HG03565 (cell line): ENCODE results near the gene SAMD11.

Experiments used
- ATAC-seq: cut with Tn5 transposase; IDR thresholded peaks from one replicate; pipeline ENCODE4 v1.9.1; 2021; ENCODE audit warnings: mild to moderate bottlenecking, moderate library complexity; ENCODE audit not compliant: unreplicated experiment

SAMD11 gene

DNA sequence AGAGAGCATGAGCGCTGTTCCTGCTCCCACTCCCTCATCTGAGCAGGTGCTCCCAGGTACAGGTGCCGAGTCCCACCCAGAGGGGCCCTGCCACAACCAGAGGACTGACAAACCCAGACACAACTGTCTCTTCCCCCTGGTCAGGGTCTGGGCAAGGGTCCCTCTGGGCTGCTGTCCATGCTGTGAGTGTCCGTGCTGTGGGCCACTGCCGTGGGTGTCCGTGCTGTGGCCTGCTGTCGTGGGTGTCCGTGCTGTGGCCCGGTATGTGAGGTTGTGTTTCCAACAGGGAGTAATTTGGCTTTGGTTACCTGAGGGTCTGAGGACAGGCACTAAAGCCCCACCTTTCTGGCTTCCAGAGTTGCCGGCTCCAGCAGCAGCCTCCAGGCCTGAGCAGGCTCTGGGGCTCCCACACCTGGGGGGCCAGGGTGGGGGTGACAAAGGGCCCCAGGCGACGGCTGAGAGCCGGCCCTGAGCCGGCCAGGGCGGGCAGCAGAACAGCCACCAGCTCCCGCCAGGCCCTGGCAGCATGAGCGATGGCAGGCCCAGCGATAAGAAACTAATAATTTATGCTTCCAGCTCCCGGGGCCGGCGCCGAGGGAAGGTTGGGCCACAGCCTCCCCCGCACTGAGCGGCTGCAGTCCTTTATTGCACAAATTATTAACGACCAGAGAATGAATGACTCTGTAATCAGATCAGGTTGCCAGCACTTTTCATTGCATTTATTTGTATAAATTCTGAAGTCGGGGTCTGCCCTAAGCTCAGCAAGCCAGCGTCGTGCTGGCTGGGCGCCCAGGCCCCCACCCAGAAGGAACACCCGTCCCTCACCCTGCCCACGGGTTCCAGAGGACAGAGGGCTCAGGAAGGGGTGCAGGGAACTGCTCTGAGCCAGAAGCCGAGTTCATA is 7.3 kb upstream of the SAMD11 start:
- no peak for ATAC-seq

DNA sequence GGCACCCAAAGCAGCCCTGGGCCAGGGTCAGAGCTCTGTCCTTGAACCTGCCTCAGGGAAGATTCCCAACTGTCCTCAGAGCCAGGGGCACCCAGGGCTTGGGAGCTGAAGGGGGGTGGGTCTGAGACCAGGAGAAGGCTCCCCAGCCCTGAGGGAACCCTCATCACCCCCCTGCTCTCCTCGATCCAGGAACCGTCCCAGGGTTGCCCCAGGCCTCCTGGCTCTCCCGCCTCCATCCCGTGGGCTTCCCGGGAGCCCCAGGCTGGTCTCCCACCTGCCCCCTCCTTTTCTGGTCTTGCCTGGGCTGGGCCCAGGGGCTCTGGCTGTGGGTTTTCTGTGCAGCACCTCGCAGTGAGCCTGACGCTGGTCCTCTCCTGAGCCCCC is 6.7 kb upstream of the SAMD11 start:
- ATAC-seq: no peak

GRCh38 chr1:917466-918091 is 6.1 kb upstream of the SAMD11 start:
- no peak for ATAC-seq

DNA sequence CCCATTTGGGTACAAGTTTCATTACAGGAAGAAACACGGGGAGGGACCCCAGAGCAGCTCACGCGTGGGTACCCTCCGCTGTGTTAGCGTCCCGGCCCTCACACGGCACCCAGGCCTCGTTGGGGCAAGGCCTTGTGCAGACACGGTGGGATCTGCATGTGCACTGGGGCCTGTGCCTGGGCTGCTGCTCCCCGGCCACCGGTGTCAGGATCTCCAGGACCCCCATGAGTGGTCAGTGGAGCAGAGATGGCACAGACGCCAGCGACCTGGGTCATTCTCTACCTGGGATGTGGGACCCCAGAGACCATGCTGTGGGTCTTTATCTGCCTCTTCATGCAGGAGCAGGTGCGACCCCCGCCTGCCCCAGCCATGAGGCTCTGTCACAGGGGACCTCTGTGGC is 5.4 kb upstream of the SAMD11 start:
- ATAC-seq: no peak

- no peak for ATAC-seq
Observed at GRCh38 chr1:918843-919242, 4.9 kb upstream of the SAMD11 start.

- ATAC-seq: no peak
Observed at GRCh38 chr1:919271-919872, 4.4 kb upstream of the SAMD11 start.

DNA sequence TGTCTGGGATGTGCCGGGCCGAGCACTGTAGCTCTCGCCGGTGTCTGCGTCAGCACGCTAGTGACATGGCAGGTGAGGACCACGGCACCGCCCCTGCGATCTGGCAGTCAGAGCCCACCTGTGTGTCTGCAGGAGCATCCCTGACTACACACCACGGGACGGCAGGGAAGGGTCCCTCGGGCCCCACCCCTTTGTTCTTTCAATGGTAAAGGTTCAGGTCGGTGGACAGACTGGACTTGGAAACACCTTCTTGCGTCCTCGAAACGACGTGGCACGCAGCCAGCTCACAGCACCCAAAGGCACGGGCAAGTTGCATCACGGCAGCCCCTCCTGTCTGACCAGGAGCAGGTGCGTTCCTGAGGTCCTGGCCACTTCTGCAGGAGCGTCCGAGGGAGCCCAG is 3.7 kb upstream of the SAMD11 start:
- ATAC-seq: no peak

DNA sequence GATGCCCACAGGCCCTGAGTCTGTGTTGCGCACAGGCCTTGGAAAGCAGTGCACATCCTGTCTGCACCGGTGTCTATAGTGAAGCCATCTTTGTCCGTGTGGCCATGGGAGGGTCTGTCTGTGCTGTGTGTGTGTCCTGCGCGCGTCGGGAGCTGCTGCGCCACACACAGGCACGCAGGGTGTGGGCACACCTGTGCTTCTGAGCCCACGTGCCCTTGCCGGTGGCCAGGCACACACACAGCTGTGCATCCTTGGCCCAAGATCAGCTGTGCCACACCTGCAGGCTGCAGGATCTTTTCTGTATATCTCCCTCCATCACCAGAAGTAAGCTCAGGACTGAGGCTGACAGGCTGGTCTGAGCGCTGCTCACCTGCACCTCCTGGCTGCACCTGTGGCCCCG is 3.2 kb upstream of the SAMD11 start:
- ATAC-seq: no peak

- ATAC-seq: no peak
Observed at GRCh38 chr1:921011-921837, 2.5 kb upstream of the SAMD11 start.

DNA sequence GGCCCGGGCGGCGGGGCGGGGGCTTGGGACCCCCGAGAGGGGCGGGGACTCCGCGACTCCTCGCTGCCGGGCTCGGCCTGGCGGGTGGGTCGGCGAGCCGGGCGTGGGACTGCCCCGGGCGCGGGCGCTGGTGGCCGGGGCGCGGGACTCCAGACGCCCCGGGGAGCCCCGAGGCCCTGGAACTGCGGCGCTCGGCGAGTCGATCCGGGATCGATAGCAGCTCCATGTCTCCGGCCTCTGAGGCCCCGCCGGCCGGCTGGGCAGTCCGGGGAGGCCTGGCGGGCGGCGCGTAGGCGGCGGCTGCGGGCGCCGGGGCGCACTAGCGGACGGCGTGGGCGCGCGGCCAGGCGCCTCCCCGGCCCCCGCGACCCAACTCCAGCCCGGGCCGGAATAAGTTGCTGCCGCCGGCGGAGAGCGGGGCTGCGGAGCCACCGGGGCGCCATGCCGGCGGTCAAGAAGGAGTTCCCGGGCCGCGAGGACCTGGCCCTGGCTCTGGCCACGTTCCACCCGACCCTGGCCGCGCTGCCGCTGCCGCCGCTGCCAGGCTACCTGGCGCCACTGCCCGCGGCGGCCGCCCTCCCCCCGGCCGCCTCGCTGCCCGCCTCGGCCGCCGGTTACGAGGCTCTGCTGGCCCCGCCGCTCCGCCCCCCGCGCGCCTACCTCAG is 400 bp downstream of the SAMD11 start:
- no peak for ATAC-seq

GRCh38 chr1:924656-925560 is 1.2 kb downstream of the SAMD11 start:
- ATAC-seq: no peak

DNA sequence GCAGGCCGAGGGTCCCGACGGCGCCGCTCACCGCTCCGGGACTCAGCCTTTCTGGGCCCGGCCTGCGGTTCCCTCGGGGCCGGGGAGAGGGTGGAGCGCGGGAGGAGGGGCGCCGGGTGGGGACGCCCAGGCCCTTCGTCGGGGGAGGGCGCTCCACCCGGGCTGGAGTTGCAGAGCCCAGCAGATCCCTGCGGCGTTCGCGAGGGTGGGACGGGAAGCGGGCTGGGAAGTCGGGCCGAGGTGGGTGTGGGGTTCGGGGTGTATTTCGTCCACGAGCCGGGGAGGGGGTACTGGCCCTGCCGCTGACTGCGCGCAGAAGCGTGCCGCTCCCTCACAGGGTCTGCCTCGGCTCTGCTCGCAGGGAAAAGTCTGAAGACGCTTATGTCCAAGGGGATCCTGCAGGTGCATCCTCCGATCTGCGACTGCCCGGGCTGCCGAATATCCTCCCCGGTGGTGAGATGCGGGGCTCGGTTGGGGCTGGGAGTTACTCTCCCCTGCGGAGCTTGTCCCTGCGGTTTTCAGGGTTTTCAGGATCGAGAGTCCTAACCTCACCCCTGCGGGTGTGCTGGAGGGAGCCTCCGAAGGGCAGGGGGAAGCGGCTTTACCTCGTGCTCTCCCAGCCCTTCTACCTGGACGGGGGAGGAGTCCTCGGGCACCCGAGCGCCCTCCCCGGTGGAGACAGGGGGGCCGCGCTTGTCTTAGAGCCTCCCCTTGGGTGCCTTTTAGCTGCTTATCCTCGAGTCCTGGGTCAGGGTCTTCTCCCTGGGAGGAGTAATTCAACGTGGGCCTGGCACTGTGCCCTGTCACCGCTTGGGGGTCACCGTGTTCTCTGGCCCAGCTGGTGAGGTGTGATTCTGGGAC is 2.1 kb downstream of the SAMD11 start:
- ATAC-seq: no peak

- ATAC-seq: no peak
Observed at GRCh38 chr1:927234-927633, 3.5 kb downstream of the SAMD11 start.

DNA sequence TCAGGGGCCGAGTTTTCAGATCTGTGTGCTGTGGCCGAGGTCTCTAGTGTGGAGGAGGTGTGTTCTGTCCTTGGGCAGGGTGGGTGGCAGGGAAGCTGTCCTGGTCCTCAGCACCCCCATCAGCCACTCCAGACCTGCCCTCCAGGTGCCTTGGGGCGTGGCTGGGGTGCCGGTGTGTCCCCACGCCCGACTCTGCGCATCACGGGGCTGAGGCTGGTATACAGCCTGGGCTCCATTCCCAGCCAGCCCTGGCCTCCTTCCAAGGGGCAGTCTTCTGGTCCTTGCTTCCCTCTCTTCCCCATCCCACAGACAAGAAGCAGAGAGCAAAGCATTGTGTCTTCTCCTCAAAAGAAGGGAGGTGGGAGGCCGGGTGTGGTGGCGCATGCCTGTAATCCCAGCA is 4.0 kb downstream of the SAMD11 start:
- no peak for ATAC-seq

DNA sequence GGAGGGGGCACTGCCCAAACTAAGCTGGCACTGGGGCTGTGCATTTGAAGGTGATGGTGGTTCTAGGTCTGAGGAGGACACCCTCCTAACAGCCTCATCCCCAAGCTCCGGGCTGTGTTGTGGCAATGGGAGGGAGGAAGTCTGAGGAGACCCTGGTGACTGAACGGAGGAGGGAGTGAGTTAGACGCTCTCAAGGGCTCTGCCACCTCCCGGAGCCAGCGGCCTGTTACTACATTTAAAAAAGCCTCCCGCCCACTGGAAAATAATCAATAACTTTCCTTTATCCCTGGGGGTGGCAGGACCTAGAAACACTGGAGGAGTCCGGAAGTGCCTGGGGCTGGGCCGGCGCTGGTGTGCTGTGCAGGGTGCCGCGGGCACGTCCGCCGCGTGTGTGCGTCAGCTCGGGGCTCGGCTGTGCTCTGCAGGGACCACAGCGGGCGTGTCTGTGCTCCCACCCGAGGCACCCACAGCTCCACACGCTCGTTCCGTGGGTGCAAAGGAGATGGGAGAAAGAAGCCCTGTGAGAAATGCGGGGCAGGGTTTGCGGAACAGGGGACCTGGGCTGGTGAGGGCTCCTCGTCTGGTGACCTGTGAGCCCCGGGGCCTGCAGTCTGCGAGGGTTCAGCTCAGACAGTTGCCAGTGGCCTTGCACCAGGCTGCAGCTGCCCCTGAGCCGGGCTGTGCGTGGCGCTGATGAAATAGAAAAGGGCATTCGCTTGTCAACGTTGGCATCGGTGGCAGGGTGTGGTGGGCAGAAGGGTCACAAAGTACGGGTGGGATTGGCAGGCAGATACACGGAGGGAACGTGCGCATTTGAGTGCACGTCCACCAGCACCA is 5.3 kb downstream of the SAMD11 start:
- ATAC-seq: no peak

GRCh38 chr1:929712-930632 is 6.2 kb downstream of the SAMD11 start:
- no peak for ATAC-seq

DNA sequence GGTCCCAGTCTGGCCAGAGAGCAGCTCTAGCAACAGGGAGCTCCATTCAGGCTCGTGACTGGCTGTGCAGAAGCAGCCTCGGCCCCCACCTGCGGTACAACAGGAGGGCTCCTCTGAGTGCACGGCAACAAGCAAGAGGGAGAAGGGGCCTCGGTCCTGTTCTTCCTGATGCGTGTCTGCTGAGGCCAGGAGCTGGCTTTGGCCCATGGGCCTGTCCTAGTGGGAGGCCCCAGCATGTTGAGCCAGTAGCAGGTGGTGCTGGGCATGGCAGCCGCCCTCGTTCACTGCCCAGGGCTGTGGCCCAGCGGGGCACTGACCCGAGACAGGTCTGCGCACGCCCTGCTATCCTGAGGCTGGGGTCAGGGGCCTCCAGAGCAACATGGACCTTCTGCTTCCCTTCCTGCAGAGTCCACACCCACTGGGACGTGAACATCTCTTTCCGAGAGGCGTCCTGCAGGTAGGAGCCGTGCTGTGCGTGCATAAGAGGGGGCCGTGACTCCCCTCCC is 7.0 kb downstream of the SAMD11 start:
- no peak for ATAC-seq
